Smooth muscle cell of the brain vasculature (primary cell): ENCODE results near the gene FSTL4.

Experiments
- DNase-seq: peaks from one replicate; pipeline ENCODE4 v3.0.0-alpha.2; 2012; ENCODE audit warnings: low read depth, low spot score

The FSTL4 gene

DNA sequence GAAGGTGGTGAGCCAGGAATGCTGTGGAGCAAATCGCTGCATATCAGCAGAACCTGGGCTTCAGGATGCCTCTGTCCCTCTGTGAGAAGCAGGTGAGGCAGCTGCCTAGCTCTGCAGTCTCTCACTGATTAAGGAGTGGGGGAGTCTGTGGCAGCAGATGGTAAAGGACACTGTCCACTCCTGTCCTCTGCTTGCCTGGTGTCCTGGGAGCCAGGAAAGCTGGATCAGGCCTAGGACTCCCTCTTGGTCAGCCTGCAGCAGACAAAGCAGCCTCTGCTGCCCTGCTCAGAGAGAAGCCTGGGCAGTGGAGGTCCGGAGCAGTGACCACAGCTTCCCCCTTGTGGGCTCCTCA, 345.8 kb downstream of the FSTL4 start:
- no peak for DNase-seq

DNA sequence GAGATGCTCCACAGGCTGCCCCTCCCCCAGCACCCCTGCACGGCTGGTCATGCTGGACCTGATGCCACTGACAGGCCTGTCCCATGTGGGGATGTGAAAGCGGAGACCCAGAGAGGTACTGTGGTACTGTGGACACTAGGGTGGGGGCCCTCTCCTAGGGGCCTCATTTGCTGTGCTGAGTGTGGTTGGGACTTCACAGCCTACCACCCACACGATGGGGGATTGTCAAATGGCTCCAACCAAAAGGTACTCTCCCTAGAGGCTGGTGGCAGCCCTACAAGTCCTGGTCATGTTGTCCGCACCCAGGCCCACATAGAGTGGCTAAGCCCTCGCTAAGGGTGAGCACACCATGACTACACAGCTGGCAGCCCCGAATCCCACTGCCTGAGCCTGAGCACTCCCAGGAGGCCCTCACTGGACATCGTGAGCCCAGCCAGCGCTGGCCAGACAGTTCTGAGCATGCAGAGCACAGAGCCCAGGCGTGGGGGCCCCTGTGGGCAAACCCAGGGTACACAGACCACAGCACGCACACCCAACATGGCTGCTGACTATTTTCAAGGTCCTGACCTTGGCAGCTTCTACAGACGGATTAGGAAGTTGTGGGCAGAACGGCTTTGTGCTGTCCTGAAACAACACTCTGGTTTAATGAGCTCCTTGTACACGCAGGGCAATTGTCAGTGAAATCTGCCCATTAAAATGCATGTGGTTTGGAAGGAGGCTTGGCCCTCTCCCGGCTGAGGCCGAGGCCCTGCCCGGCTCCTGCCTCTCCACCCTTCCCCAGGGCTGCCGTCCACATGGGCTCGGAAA, 346.4 kb downstream of the FSTL4 start:
- DNase-seq = no peak

- DNase-seq = no peak
Observed at GRCh38 chr5:133265257-133265656, 347.1 kb downstream of the FSTL4 start.

- no peak for DNase-seq
Observed at GRCh38 chr5:133262690-133263089, 349.7 kb downstream of the FSTL4 start.

DNA sequence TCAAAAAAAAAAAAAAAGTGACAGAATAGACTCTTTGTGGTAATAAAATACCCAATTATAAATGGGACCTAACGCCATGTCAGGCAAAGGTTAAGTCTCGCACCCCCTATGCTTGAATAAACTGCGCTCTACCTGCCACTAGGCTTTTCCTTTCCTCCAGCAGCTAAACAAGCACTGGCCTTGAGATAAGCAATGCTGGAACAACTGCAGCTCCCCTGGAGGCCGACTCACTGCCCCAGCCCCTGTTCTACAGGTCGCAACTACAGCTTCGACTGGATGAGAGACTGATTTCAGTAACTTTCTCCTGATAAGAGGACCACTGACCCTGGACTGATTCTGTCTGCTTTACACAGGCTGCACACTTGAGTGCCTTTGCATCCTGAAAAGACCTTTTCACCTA, 350.3 kb downstream of the FSTL4 start:
- no peak for DNase-seq

- DNase-seq = no peak
Observed at GRCh38 chr5:133260715-133261114, 351.6 kb downstream of the FSTL4 start.

DNA sequence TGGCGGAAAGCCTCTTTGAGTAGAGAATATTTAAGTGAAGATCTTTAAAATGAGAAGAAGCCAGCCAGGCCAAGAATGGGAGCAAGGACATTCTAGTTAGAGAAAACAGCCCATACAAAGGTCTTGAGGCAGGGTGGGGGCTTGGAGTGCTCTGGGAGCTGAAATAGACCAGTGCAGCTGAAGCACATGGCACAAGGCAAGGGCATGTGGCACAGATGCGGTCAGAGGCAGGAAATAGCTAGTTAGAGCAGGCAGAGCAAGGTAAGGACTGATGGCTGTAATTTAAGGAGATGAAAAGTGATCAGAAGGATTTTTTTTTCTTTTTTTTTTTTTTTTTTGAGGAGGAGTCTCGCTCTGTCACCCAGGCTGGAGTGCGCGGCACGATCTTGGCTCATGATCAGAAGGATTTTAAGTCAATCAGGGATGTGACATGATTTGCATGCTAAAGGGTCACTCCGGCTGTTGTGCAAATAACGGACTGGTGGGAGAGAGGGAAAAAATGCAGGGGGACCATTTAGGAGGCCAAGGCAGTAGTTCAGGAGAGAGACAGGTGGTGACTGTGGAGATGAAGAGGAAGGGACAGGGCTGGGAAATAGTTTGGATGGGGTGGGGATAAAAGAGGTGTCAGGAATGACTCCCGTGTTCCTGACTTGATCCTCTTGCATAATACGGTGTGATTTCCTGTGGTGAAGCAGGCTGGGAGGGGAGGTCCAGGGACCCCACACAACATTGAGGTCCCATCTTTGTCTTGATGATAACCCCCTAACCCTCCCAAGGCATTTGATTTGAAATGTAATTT, 352.9 kb downstream of the FSTL4 start:
- no peak for DNase-seq

- DNase-seq = no peak
Observed at GRCh38 chr5:133257977-133258376, 354.4 kb downstream of the FSTL4 start.

DNA sequence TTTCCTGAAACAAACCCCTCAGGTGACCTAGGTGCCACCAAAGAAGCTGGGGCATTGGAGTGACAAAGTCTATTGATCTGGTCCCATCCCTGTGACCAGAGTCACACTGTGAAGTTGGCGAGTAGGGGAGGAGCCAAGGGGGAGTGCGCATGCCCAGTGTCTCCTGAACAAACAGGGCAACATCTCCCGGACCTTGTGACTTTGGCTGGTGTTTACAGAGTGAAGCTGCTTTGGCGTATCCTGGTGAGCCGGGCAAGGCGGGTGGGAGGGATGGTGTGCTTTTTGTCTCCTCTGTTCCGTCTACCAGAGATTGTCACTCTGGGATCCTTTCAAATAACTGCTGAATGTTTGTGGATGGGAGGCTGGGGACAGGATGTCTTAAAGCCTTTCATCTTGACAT, 356.1 kb downstream of the FSTL4 start:
- no peak for DNase-seq

- DNase-seq = no peak
Observed at GRCh38 chr5:133254803-133255202, 357.5 kb downstream of the FSTL4 start.

- no peak for DNase-seq
Observed at GRCh38 chr5:133253671-133254070, 358.7 kb downstream of the FSTL4 start.

- DNase-seq = no peak
Observed at GRCh38 chr5:133253070-133253469, 359.3 kb downstream of the FSTL4 start.

- no peak for DNase-seq
Observed at GRCh38 chr5:133252133-133252480, 360.2 kb downstream of the FSTL4 start.

GRCh38 chr5:133251296-133252132, 360.8 kb downstream of the FSTL4 start:
- DNase-seq = no peak

DNA sequence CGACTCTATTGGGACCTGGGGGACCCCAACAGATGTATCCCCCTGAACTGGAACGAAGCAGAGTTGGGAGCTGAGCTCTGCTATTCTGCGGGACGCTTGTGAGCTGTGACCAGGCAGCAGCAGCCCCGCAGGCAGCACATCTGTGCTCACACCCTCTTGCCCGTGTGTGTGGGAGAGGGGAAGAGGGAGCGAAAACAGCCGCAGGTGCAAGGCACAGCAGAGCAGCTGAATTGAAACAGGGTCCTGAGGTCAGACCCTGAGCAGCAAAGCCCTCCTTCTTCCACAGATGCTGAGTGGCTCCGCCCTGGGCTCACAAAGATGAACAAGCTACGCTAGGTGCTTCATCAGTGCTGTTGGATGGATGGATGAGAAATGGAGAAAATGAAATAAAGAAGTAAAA, 361.8 kb downstream of the FSTL4 start:
- no peak for DNase-seq

DNA sequence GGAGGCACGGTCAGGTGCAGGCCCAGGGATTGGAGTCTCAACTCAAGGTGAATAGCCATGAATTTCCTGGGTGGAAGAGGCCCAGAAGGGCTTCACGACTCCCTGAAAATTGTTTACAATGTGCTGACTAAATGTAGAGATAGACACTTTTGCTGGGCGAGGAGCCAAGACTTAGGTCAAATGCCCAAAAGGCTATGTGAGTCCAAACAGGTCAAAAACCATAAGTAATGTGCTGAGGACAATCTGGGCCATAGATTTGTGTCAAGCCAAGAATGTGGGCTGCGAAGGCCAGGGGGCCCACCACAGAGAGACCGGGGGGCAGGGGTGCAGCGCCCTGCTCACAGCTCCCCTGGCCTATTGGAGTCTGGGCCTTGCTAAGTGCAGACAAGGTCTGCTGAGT, 362.7 kb downstream of the FSTL4 start:
- no peak for DNase-seq

GRCh38 chr5:133247881-133248624, 364.3 kb downstream of the FSTL4 start:
- DNase-seq = no peak

- DNase-seq = no peak
Observed at GRCh38 chr5:133247151-133247709, 365.1 kb downstream of the FSTL4 start.

- no peak for DNase-seq
Observed at GRCh38 chr5:133246376-133247150, 365.8 kb downstream of the FSTL4 start.

GRCh38 chr5:133246053-133246370, 366.3 kb downstream of the FSTL4 start:
- no peak for DNase-seq
